HG03039 (cell line): ENCODE results near the gene EBP.
A peak's percentile ranks its signal among the peaks of the same experiment; 100 is the strongest.

Experiments
- ATAC-seq: cut with Tn5 transposase; IDR thresholded peaks from one replicate; pipeline ENCODE4 v1.9.1; 2021; ENCODE audit warnings: mild to moderate bottlenecking, moderate library complexity; ENCODE audit not compliant: unreplicated experiment

EBP gene

DNA sequence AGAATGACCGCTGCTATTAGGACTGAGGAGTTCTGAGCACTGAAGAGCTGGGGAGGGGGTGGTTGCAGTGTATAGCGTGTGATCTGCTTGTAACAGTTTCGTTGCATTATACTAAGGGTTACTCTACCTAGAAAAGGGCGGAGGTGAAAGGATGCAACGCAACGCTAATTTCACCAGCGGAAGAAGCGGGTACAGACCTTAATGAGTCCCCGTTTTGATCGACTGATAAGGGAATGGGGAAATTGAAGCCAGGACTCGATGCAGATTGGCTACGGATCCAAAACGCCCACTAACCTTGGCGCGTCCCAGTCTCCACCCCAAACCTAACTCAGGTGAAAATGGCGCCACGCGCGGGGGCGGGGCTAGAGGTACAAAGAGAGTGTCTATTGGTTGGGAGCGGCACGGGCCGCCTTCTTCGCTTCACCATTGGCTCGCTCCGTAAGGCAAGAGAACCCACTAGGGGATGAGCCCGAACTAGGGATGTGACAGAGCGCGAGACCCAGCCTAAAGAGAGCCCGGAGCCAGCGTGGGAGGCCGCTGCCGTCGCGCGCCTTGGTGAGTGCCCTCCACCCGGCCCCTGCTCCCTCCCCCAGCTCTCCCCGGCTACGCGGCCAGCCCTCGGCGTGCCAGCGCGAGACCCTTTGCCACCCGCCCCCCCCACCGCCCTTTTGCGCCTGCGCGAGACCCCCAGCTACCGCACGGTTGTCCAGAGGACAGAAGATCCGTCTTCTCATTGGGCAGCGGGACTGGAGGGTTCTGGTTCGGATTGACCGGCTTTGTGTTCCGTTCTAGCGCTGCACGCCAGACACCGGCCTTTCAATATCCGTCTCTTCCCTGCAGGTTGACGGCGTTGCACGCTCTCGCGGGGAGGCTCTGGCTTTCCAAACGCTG is at the start of gene EBP:
Gene EBP, plus strand, starts transcription at position 456 of the 891 bp plus-strand sequence. CDS start 1,964 bp downstream, outside the sequence.
- peak; percentile 93 for ATAC-seq

DNA sequence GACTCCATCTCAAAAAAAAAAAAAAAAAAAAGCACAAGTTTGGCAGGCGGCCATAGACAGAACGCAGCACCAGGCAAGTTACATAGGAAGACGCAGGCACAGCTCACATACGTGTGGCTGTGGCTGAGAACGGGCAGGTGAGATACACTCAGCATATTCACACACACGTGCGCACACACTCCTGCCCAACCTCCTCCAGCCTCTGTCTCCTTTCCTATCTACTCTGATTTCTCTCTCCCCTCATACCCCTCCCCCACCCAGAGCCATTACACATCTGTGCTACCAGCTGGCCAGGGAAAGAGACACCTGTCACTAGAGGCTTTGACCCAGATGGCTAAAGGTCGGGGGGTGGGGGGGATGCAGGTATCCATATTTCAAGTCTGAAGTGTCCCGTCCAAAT is 49.4 kb upstream of the EBP start:
- no peak for ATAC-seq

GRCh38 chrX:48472851-48473703 is 48.5 kb upstream of the EBP start:
- no peak for ATAC-seq

- no peak for ATAC-seq
Measured at GRCh38 chrX:48473704-48473990, 48.0 kb upstream of the EBP start.

DNA sequence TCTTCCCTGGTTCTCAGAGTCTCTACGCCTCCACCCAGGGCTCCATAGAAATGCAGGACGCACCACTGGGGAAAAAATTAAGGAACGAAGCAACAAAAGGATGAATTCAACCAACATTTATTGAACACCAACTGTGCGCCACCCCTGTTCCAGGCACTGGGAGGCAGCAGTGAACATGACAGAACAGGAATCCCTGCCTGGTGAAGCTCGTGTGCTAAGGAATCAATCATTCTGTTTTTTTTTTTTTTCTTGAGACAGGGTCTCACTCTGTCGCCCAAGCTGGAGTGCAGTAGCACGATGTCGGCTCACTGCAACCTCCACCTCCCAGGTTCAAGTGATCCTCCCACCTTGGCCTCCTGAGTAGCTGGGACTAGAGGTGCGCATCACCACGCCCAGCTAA is 47.5 kb upstream of the EBP start:
- ATAC-seq = no peak

GRCh38 chrX:48474581-48474980 is 47.0 kb upstream of the EBP start:
- no peak for ATAC-seq

GRCh38 chrX:48475296-48475695 is 46.3 kb upstream of the EBP start:
- no peak for ATAC-seq

DNA sequence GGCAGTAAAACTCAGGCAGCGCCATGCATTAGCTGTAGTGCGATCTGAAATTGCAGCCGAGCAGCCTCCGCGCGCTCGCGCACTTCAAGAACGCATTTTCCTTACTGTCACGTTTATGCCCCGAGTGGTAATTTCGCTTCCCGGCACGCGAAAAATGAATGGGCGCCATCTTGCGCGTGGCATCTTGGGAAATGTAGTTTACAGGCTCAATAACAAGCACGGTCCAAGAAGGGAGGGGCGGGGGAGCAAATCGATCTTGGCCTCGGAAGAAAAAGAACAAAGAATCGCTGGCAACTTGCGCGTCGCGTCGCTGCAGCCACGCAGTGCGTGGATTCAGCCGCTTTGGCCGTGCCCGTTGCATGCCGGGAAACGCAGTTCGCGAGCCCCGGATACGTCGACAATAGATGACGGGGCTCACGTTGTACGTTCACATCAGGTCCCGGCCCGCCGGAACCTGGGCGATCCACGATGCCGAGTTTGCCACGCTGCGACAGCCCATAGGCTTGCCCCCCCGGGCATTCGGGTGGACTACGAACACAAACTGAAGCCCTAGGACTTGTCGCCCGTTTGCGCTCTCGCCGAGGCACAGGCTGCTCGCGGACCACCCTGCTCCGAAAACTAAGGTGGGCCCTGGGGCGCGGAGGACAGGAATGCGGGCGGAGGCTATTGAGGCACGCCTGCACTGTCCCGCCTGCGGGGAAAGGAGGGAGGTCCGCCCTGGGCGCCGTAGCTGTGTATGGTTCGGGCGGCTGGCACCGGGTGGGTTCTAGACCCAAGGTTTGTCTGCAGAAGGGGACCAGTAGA is 45.6 kb upstream of the EBP start, which contains the start of gene FTSJ1:
Gene FTSJ1, plus strand, starts transcription at position 426 of the 804 bp plus-strand sequence. CDS start 1,849 bp downstream, outside the sequence.
- peak; percentile 79 for ATAC-seq

GRCh38 chrX:48476919-48477318 is 44.7 kb upstream of the EBP start:
- no peak for ATAC-seq

DNA sequence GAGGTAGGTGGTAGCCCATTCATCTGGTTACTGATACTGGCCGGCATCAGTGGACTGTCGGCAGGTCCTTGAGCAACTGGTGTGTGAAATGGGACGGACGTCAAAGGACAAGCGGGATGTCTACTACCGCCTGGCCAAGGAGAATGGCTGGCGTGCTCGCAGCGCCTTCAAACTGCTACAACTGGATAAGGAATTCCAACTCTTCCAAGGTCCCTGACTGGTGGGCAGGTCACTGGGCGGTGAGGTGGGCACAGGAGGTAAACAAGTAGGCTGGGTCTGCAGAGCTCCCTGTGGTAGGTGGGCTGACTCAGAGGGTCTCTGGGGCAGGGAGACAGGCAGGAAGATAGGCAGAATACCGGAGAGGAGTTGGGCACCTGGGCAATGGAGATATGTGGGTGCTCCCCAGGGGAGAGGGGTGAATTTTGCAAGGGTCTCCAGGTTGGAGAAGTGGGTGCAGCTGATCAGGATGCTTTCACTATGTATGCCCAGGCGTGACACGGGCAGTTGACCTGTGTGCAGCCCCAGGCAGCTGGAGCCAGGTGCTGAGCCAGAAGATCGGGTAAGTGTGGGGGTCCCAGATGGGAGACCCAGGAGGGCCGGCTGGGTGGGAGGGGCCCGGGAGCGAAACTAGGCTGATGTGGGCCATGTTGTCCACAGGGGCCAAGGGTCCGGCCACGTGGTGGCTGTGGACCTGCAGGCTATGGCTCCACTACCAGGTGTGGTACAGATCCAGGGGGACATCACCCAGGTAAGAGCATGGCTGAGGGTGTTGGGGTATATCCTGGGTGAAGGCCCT is 43.5 kb upstream of the EBP start:
- no peak for ATAC-seq

DNA sequence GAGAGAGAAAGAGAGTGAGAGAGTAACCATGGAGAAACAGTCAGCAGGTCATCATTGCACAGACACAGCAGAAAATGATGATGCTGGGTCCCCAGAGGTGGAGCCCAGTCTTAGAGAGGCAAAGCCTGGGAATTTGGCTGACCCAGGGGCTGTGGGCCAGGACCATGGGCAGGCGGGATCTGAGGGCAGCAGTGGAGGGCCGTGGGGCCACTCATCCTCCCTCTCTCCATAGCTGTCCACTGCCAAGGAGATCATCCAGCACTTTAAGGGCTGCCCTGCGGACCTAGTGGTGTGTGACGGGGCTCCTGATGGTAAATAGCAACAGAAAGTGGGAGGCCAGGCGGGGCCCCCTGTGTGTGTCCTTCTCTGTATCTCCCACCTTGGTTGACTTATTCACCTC is 42.8 kb upstream of the EBP start:
- ATAC-seq = no peak

- no peak for ATAC-seq
Measured at GRCh38 chrX:48480142-48480541, 41.5 kb upstream of the EBP start.

GRCh38 chrX:48480583-48480982 is 41.0 kb upstream of the EBP start:
- ATAC-seq = no peak

DNA sequence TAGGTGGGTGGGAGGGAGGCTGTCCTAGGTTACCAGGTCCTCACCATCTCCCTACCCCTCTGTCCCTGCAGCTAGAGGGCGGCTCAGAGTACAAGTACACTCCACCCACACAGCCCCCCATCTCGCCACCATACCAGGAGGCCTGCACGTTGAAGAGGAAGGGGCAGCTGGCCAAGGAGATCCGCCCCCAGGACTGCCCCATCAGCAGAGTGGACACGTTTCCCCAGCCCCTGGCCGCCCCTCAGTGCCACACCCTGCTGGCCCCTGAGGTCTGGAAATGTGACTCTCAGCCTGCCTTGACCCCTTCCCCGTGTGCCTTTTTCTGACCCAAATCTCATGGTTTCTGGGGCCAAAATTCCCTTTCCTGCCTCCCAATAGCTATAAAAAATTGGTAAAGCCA is 39.1 kb upstream of the EBP start:
- ATAC-seq = no peak

GRCh38 chrX:48487362-48487798 is 34.2 kb upstream of the EBP start:
- no peak for ATAC-seq

- no peak for ATAC-seq
Measured at GRCh38 chrX:48488034-48488433, 33.6 kb upstream of the EBP start.

- ATAC-seq = no peak
Measured at GRCh38 chrX:48489296-48489695, 32.3 kb upstream of the EBP start.

- ATAC-seq = no peak
Measured at GRCh38 chrX:48489892-48490291, 31.7 kb upstream of the EBP start.

GRCh38 chrX:48490661-48491060 is 30.9 kb upstream of the EBP start:
- ATAC-seq = no peak

- ATAC-seq = no peak
Measured at GRCh38 chrX:48491809-48492208, 29.8 kb upstream of the EBP start.
